IgD-negative memory B cell (primary cell): ENCODE data around the gene ANKRD13B. TPM values are rescaled to one million over a fixed set of nuclear protein-coding genes. Genes with fewer than 3 reads are reported as not detected.

Experiments used
- polyA plus RNA-seq: library from polyadenylated mRNA; unstranded; fragments of 300-500 nt; fragmentation: Illumina TruSeq; gene quantifications from one replicate; pipeline ENCODE4 v1.2.3, GENCODE V29; 2021

The ANKRD13B gene
- polyA plus RNA-seq, 1 donor from 2014 or later, result not detected

Other genes with a start within 250 kb of the ANKRD13B start
- 4.0 TPM for gene TAOK1, start 202.8 kb upstream of the ANKRD13B start, polyA plus RNA-seq
- gene ABHD15, start 26.1 kb upstream of the ANKRD13B start, polyA plus RNA-seq, result 11.7 TPM
- 29.4 TPM for gene TP53I13, start 24.4 kb upstream of the ANKRD13B start, polyA plus RNA-seq
- 8.6 TPM for gene GIT1, start 3.5 kb upstream of the ANKRD13B start, polyA plus RNA-seq
- gene CORO6, start 29.8 kb downstream of the ANKRD13B start, polyA plus RNA-seq, result not detected